Neuronal stem cell (in vitro differentiated cells): ENCODE results near the gene CHL1.

Experiments used
- DNase-seq: peaks from one replicate; pipeline ENCODE4 v3.0.0-alpha.2; 2013; ENCODE audit warnings: low spot score
- H2AFZ ChIP-seq: one replicate; pipeline ENCODE4 v1.6.1; 2013; ENCODE audit warnings: mild to moderate bottlenecking, low read length, inconsistent platforms
- H2AK5ac ChIP-seq: 2 replicates; pipeline ENCODE4 v1.6.1; 2013; ENCODE audit warnings: low read depth, mild to moderate bottlenecking, inconsistent platforms, low read length, moderate library complexity, mixed read lengths
- H2BK120ac ChIP-seq: 2 replicates; pipeline ENCODE4 v1.6.1; 2013; ENCODE audit warnings: low read depth, mild to moderate bottlenecking, inconsistent platforms, low read length, moderate library complexity, mixed read lengths
- H2BK12ac ChIP-seq: one replicate; pipeline ENCODE4 v1.6.1; 2013; ENCODE audit warnings: low read length, inconsistent platforms
- H2BK15ac ChIP-seq: 2 replicates; pipeline ENCODE4 v1.6.1; 2013; ENCODE audit warnings: mild to moderate bottlenecking, low read length, inconsistent platforms, mixed read lengths
- H2BK5ac ChIP-seq: one replicate; pipeline ENCODE4 v1.6.1; 2013; ENCODE audit warnings: inconsistent platforms, mild to moderate bottlenecking, low read length, moderate library complexity
- H3K14ac ChIP-seq: one replicate; pipeline ENCODE4 v1.6.1; 2013; ENCODE audit warnings: low read length, inconsistent platforms
- H3K18ac ChIP-seq: 2 replicates; pipeline ENCODE4 v1.6.1; 2013; ENCODE audit warnings: low read length, inconsistent platforms
- H3K23ac ChIP-seq: 2 replicates; pipeline ENCODE4 v1.6.1; 2013; ENCODE audit warnings: low read depth, mild to moderate bottlenecking, mixed read lengths, low read length, inconsistent platforms; ENCODE audit not compliant: poor library complexity
- H3K27ac ChIP-seq: replicated peaks from 3 replicates; pipeline ENCODE4 v1.5.1; 2013; ENCODE audit warnings: low read length, inconsistent platforms
- H3K27me3 ChIP-seq, 3 experiments: 2 replicates each; pipeline ENCODE4 v1.6.1; 2013; ENCODE audit warnings: low read length in 3 of 3, mild to moderate bottlenecking in 2 of 3, inconsistent platforms in 1 of 3, low read depth in 1 of 3, mixed read lengths in 1 of 3, moderate library complexity in 1 of 3; ENCODE audit not compliant: control insufficient read depth in 3 of 3, insufficient read depth in 3 of 3
- H3K36me3 ChIP-seq, 2 donors: replicated peaks in 1 of 2; 2 replicates each; pipeline ENCODE4 v1.6.1; 2013; ENCODE audit warnings: low read length in 2 of 2; ENCODE audit not compliant: control insufficient read depth in 2 of 2, insufficient read depth in 2 of 2
- H3K4ac ChIP-seq: 2 replicates; pipeline ENCODE4 v1.6.1; 2013; ENCODE audit warnings: inconsistent platforms, mild to moderate bottlenecking, low read length, moderate library complexity
- H3K4me1 ChIP-seq, 2 donors: 1 replicate in 1 of 2; 2 replicates in 1 of 2; pipeline ENCODE4 v1.6.1; 2013; ENCODE audit warnings: low read length in 2 of 2, low read depth in 1 of 2; ENCODE audit not compliant: control insufficient read depth in 2 of 2, insufficient read depth in 1 of 2
- H3K4me2 ChIP-seq: one replicate; pipeline ENCODE4 v1.6.1; 2013; ENCODE audit warnings: mild to moderate bottlenecking, low read length, inconsistent platforms; ENCODE audit not compliant: insufficient read depth, poor library complexity, severe bottlenecking
- H3K4me3 ChIP-seq, 2 donors: 2 replicates each; pipeline ENCODE4 v1.5.1; 2013; ENCODE audit warnings: low read length in 2 of 2, mild to moderate bottlenecking in 2 of 2, inconsistent platforms in 1 of 2, moderate library complexity in 1 of 2
- H3K79me1 ChIP-seq: one replicate; pipeline ENCODE4 v1.6.1; 2013; ENCODE audit warnings: low read depth, mild to moderate bottlenecking, inconsistent platforms, low read length, moderate library complexity
- H3K9ac ChIP-seq: one replicate; pipeline ENCODE4 v1.6.1; 2013; ENCODE audit warnings: mild to moderate bottlenecking, low read depth, low read length, inconsistent platforms; ENCODE audit not compliant: poor library complexity
- H3K9me3 ChIP-seq, 2 donors: replicated peaks in 1 of 2; 2 replicates each; pipeline versions ENCODE3 to v1.6.1; 2013; ENCODE audit warnings: low read length in 2 of 2, mild to moderate bottlenecking in 2 of 2, inconsistent platforms in 1 of 2, low read depth in 1 of 2, mixed read lengths in 1 of 2, moderate library complexity in 1 of 2; ENCODE audit not compliant: control insufficient read depth in 2 of 2, insufficient read depth in 1 of 2
- H4K8ac ChIP-seq: one replicate; pipeline ENCODE4 v1.6.1; 2013; ENCODE audit warnings: low read depth, mild to moderate bottlenecking, inconsistent platforms, low read length, moderate library complexity
- H4K91ac ChIP-seq: one replicate; pipeline ENCODE4 v1.6.1; 2013; ENCODE audit warnings: low read length, low read depth, mild to moderate bottlenecking, inconsistent platforms; ENCODE audit not compliant: poor library complexity
- WGBS, 2 donors: extraction: QIAGEN DNeasy Blood & Tissue Kit; methylation state at CpG; one replicate each; pipeline ENCODE4 v1.1.7; 2013; ENCODE audit warnings: missing lambda C conversion rate in 2 of 2, mixed read lengths in 1 of 2; ENCODE audit not compliant: insufficient read length in 2 of 2, insufficient replicate concordance in 1 of 2; ENCODE audit errors: extremely low coverage in 2 of 2; 5-methylcytosine and 5-hydroxymethylcytosine counted together

The CHL1 gene

GRCh38 chr3:260898-261297 lies 64.3 kb downstream of the CHL1 start:
- Histone ChIP-seq H3K4me2 (no peak overlapping the region), H3K36me3 (no peaks in the 10 kb centered on the region)
- no CpG with 5 or more reads among the region's 2 CpGs for WGBS, 2 donors

GRCh38 chr3:263393-263792 lies 66.8 kb downstream of the CHL1 start:
- Histone ChIP-seq H3K4me3 (no peak overlapping the region), H3K79me1 (no peaks in the 10 kb centered on the region), H3K18ac (no peak overlapping the region), H3K27me3 (no peaks in the 10 kb centered on the region), H2AFZ (no peak overlapping the region), H4K8ac (no peak overlapping the region), H2BK120ac (no peak overlapping the region), H2BK5ac (no peak overlapping the region), H2BK15ac (no peak overlapping the region), H3K4ac (no peak overlapping the region), H2BK12ac (no peak overlapping the region), H3K23ac (no peak overlapping the region), H2AK5ac (no peak overlapping the region), H3K27ac (no peak overlapping the region), H3K4me1 (no peaks in the 10 kb centered on the region), H3K9ac (no peak overlapping the region), H4K91ac (no peak overlapping the region), H3K9me3 (no peaks in the 10 kb centered on the region), H3K14ac (no peak overlapping the region), H3K36me3 (no peaks in the 10 kb centered on the region), H3K4me2 (no peak overlapping the region)
- DNase-seq = no peak
- WGBS, 2 donors = no CpG with 5 or more reads among the region's 4 CpGs

More at GRCh38 chr3:260898-261297, 64.3 kb downstream of the CHL1 start:
- no peaks in the 10 kb centered on the region for H3K9me3 ChIP-seq
- no peak overlapping the region for H2BK12ac ChIP-seq
- H3K9ac ChIP-seq = no peak overlapping the region
- no peak overlapping the region for H3K4ac ChIP-seq
- H2AK5ac ChIP-seq = no peak overlapping the region
- H4K91ac ChIP-seq = no peak overlapping the region
- H2AFZ ChIP-seq = no peak overlapping the region
- no peak overlapping the region for H3K4me3 ChIP-seq
- no peaks in the 10 kb centered on the region for H3K79me1 ChIP-seq
- no peaks in the 10 kb centered on the region for H3K4me1 ChIP-seq
- no peak overlapping the region for H4K8ac ChIP-seq
- H2BK120ac ChIP-seq = no peak overlapping the region
- no peak overlapping the region for H3K27ac ChIP-seq
- DNase-seq = no peak
- H3K23ac ChIP-seq = no peak overlapping the region
- no peak overlapping the region for H2BK5ac ChIP-seq
- H2BK15ac ChIP-seq = no peak overlapping the region
- no peak overlapping the region for H3K18ac ChIP-seq
- H3K14ac ChIP-seq = no peak overlapping the region
- H3K27me3 ChIP-seq = no peaks in the 10 kb centered on the region

- no CpG with 5 or more reads among the region's 9 CpGs for WGBS, 2 donors
Observed at GRCh38 chr3:264394-265156, 68.0 kb downstream of the CHL1 start.

GRCh38 chr3:267101-267500 lies 70.5 kb downstream of the CHL1 start:
- H4K8ac ChIP-seq = no peak overlapping the region

More at GRCh38 chr3:264394-265156, 68.0 kb downstream of the CHL1 start:
- no peak overlapping the region for H2BK5ac ChIP-seq
- H3K23ac ChIP-seq = no peak overlapping the region
- no peak overlapping the region for H3K4me3 ChIP-seq
- no peak overlapping the region for H4K8ac ChIP-seq
- H3K9ac ChIP-seq = no peak overlapping the region
- H3K27me3 ChIP-seq = no peaks in the 10 kb centered on the region
- no peaks in the 10 kb centered on the region for H3K36me3 ChIP-seq
- H3K4ac ChIP-seq = no peak overlapping the region
- H3K27ac ChIP-seq = no peak overlapping the region
- no peaks in the 10 kb centered on the region for H3K4me1 ChIP-seq
- no peak overlapping the region for H2AK5ac ChIP-seq
- DNase-seq = no peak
- no peak overlapping the region for H2AFZ ChIP-seq
- no peaks in the 10 kb centered on the region for H3K9me3 ChIP-seq
- no peak overlapping the region for H4K91ac ChIP-seq
- H2BK120ac ChIP-seq = no peak overlapping the region
- no peak overlapping the region for H3K14ac ChIP-seq
- no peak overlapping the region for H3K4me2 ChIP-seq
- H2BK15ac ChIP-seq = no peak overlapping the region
- H3K18ac ChIP-seq = no peak overlapping the region
- H3K79me1 ChIP-seq = no peaks in the 10 kb centered on the region
- H2BK12ac ChIP-seq = no peak overlapping the region

More at GRCh38 chr3:267101-267500, 70.5 kb downstream of the CHL1 start:
- Histone ChIP-seq H2AK5ac (no peak overlapping the region), H3K27me3 (no peaks in the 10 kb centered on the region), H2BK120ac (no peak overlapping the region), H3K4ac (no peak overlapping the region), H3K23ac (no peak overlapping the region), H3K4me1 (no peaks in the 10 kb centered on the region), H3K18ac (no peak overlapping the region), H3K36me3 (no peaks in the 10 kb centered on the region), H3K4me2 (no peak overlapping the region), H3K9me3 (no peaks in the 10 kb centered on the region), H4K91ac (no peak overlapping the region), H2BK15ac (no peak overlapping the region), H3K14ac (no peak overlapping the region), H3K9ac (no peak overlapping the region), H3K27ac (no peak overlapping the region), H2BK5ac (no peak overlapping the region), H3K4me3 (no peak overlapping the region), H2AFZ (no peak overlapping the region), H2BK12ac (no peak overlapping the region), H3K79me1 (no peaks in the 10 kb centered on the region)
- no CpG with 5 or more reads among the region's 1 CpG for WGBS, 2 donors
- no peak for DNase-seq
